HepG2 (cell line): ENCODE data around the gene ESAM. TPM values are rescaled to one million over a fixed set of nuclear protein-coding genes. Genes with fewer than 3 reads are reported as not detected.

ENCODE experiments used
- CC2D1A ChIP-seq: sonication (generic); formaldehyde crosslinking; IDR thresholded peaks from 2 replicates; pipeline ENCODE4 v1.8.1; 2023; ENCODE audit warnings: mild to moderate bottlenecking, missing genetic modification reagents
- FOXJ3 ChIP-seq: sonication (generic); formaldehyde crosslinking; IDR thresholded peaks from 2 replicates; pipeline ENCODE4 v1.4.0; 2020; ENCODE audit warnings: missing genetic modification reagents, mild to moderate bottlenecking, borderline replicate concordance
- GATA4 ChIP-seq: sonication (generic); IDR thresholded peaks from 2 replicates; pipeline ENCODE4 v1.6.1; 2016; ENCODE audit warnings: antibody characterized with exemption, low read depth, borderline replicate concordance
- HDAC2 ChIP-seq: sonication (generic); formaldehyde crosslinking; IDR thresholded peaks from 2 replicates; pipeline ENCODE4 v1.4.0; 2020; ENCODE audit warnings: missing genetic modification reagents
- JUN ChIP-seq: sonication (generic); formaldehyde crosslinking; IDR thresholded peaks from 2 replicates; pipeline ENCODE4 v1.4.0; 2020; ENCODE audit warnings: mild to moderate bottlenecking, missing genetic modification reagents
- KLF15 ChIP-seq: sonication (generic); formaldehyde crosslinking; IDR thresholded peaks from 2 replicates; pipeline ENCODE4 v1.8.1; 2023; ENCODE audit warnings: borderline replicate concordance, mild to moderate bottlenecking, inconsistent platforms, missing genetic modification reagents, mixed read lengths
- MED13 ChIP-seq: sonication (generic); formaldehyde crosslinking; IDR thresholded peaks from 2 replicates; pipeline ENCODE4 v1.5.0; 2020; ENCODE audit warnings: missing genetic modification reagents
- MLX ChIP-seq: IDR thresholded peaks from 2 replicates; pipeline ENCODE4 v1.6.1; 2016
- PAX8 ChIP-seq: sonication (generic); formaldehyde crosslinking; IDR thresholded peaks from 2 replicates; pipeline ENCODE4 v1.8.0; 2022; ENCODE audit warnings: mild to moderate bottlenecking, missing genetic modification reagents, borderline replicate concordance
- RFXANK ChIP-seq: IDR thresholded peaks from 2 replicates; pipeline ENCODE4 v1.6.1; 2016
- SP5 ChIP-seq: IDR thresholded peaks from 2 replicates; pipeline ENCODE4 v1.6.1; 2016; ENCODE audit warnings: low read depth, borderline replicate concordance
- TOPORS ChIP-seq: sonication (generic); formaldehyde crosslinking; IDR thresholded peaks from 2 replicates; pipeline ENCODE4 v1.8.0; 2023; ENCODE audit warnings: mild to moderate bottlenecking, missing genetic modification reagents
- ZBTB37 ChIP-seq: sonication (generic); formaldehyde crosslinking; IDR thresholded peaks from 2 replicates; pipeline ENCODE4 v1.4.0; 2020; ENCODE audit warnings: mild to moderate bottlenecking, missing genetic modification reagents
- ZBTB40 ChIP-seq, 2 experiments: fragments of 450-650 bp in 1 of 2; sonication (generic) in 1 of 2; formaldehyde crosslinking in 1 of 2; IDR thresholded peaks; 2 replicates each; pipeline versions ENCODE4 v1.6.1 to v1.8.0; 2016 to 2022; ENCODE audit warnings: antibody characterized with exemption in 1 of 2, mild to moderate bottlenecking in 1 of 2, missing genetic modification reagents in 1 of 2
- ZNF234 ChIP-seq: sonication (generic); formaldehyde crosslinking; conservative IDR thresholded peaks from 2 replicates; pipeline ENCODE4 v1.5.1; 2020; ENCODE audit warnings: mild to moderate bottlenecking, missing genetic modification reagents
- ZNF260 ChIP-seq: sonication (generic); formaldehyde crosslinking; IDR thresholded peaks from 2 replicates; pipeline ENCODE4 v1.4.0; 2020; ENCODE audit warnings: missing genetic modification reagents, low read depth, mild to moderate bottlenecking, borderline replicate concordance
- ZNF337 ChIP-seq: sonication (generic); formaldehyde crosslinking; IDR thresholded peaks from 2 replicates; pipeline ENCODE4 v1.5.1; 2020; ENCODE audit warnings: missing genetic modification reagents, low read depth, mild to moderate bottlenecking, borderline replicate concordance
- ZNF441 ChIP-seq: sonication (generic); formaldehyde crosslinking; IDR thresholded peaks from 2 replicates; pipeline ENCODE4 v1.7.0; 2021; ENCODE audit warnings: missing genetic modification reagents, borderline replicate concordance
- polyA plus RNA-seq, 8 experiments: library from polyadenylated mRNA; depleted of rRNA in 3 of 8; stranded (reverse) in 7 of 8; unstranded in 1 of 8; fragments of >200 nt; fragmentation: Illumina TruSeq in 4 of 8; extraction: Trizol in 4 of 8; gene quantifications; 2 replicates each; pipeline versions ENCODE4 v1.2.1 to v1.2.3, GENCODE V29; 2011 to 2016; ENCODE audit warnings: low read depth in 4 of 8, missing spikeins in 1 of 8, mixed read lengths in 1 of 8; ENCODE audit not compliant: insufficient read depth in 1 of 8
- total RNA-seq, 5 experiments: library from RNA; depleted of rRNA; stranded (reverse); fragments of >200 nt; fragmentation: Illumina TruSeq; extraction: Trizol; gene quantifications; 2 replicates each; pipeline ENCODE4 v1.2.3, GENCODE V29; 2016; ENCODE audit warnings: low read depth in 1 of 5

The ESAM gene
- total and polyA plus RNA-seq, 2 of the 13 experiments (the other 11 are each of a cell fraction or from before 2014, with no cell fraction given), result 1.2 to 6.8 TPM

GRCh38 chr11:124800226-124800929, 38.3 kb upstream of the ESAM start, which contains the start of gene MSANTD2 (continued):
- TF ChIP-seq ZBTB37 (CRISPR knock-in tag) (peak; percentile 51; the same call in 1 of the 2 replicates), ZNF337 (0 out of 2 replicates have a peak, but pooled peaks have one; percentile 67), RFXANK (CRISPR knock-in tag) (no peak), PAX8 (CRISPR knock-in tag) (0 out of 2 replicates have a peak, but pooled peaks have one; percentile 79), FOXJ3 (CRISPR knock-in tag) (no peak), HDAC2 (no peak), MLX (CRISPR knock-in tag) (no peak), KLF15 (CRISPR knock-in tag) (no peak), TOPORS (CRISPR knock-in tag) (peak; percentile 67; the same call in 1 of the 2 replicates), GATA4 (peak; percentile 67; the same call in 1 of the 2 replicates), ZNF260 (CRISPR knock-in tag) (no peak), JUN (peak; percentile 62; the same call in 1 of the 2 replicates), SP5 (CRISPR knock-in tag) (0 out of 2 replicates have a peak, but pooled peaks have one; percentile 20), ZNF441 (CRISPR knock-in tag) (peak; percentile 87; the same call in 1 of the 2 replicates), MED13 (peak; percentile 61), ZNF234 (CRISPR knock-in tag) (peak; percentile 67; the same call in 1 of the 2 replicates), CC2D1A (CRISPR knock-in tag) (0 out of 2 replicates have a peak, but pooled peaks have one; percentile 66), ZBTB40 (IDR thresholded peaks at IDR 0.05) (no peak), ZBTB40 (CRISPR knock-in tag; IDR thresholded peaks at IDR 0.05) (peak; percentile 60; the same call in 1 of the 2 replicates)
